SKM-1 (cell line): ENCODE data around the gene KRT73.

Experiments used
- DNase-seq: peaks from one replicate; lab custom pipeline; 2025; ENCODE audit not compliant: unreplicated experiment; lab: John Stamatoyannopoulos, UW

Gene KRT73

GRCh38 chr12:52618216-52618615, at the start of gene KRT73:
Gene KRT73, minus strand, starts transcription at chr12:52618559. Its CDS starts 35 bp downstream, at chr12:52618524.
- DNase-seq, result no peak

- no peak for DNase-seq
These were observed 49.6 kb upstream of the KRT73 start for GRCh38 chr12:52667931-52668330.

GRCh38 chr12:52667509-52667908, 49.1 kb upstream of the KRT73 start:
- DNase-seq, result no peak

GRCh38 chr12:52666471-52666870, 48.1 kb upstream of the KRT73 start:
- no peak for DNase-seq

GRCh38 chr12:52663420-52663819, 45.1 kb upstream of the KRT73 start:
- DNase-seq, result no peak

- DNase-seq, result no peak
These were observed 44.5 kb upstream of the KRT73 start for GRCh38 chr12:52662918-52663229.

GRCh38 chr12:52662093-52662917, 43.9 kb upstream of the KRT73 start:
- DNase-seq, result no peak

GRCh38 chr12:52661668-52662067, 43.3 kb upstream of the KRT73 start:
- DNase-seq, result no peak

- DNase-seq, result no peak
These were observed 42.7 kb upstream of the KRT73 start for GRCh38 chr12:52660934-52661499.

- DNase-seq, result no peak
These were observed 41.6 kb upstream of the KRT73 start for GRCh38 chr12:52659951-52660350.

- no peak for DNase-seq
These were observed 41.0 kb upstream of the KRT73 start for GRCh38 chr12:52659395-52659794.

GRCh38 chr12:52658196-52658595, 39.8 kb upstream of the KRT73 start:
- no peak for DNase-seq

GRCh38 chr12:52657250-52657902, 39.0 kb upstream of the KRT73 start:
- DNase-seq, result no peak

- DNase-seq, result no peak
These were observed 38.3 kb upstream of the KRT73 start for GRCh38 chr12:52656616-52657015.

- no peak for DNase-seq
These were observed 37.4 kb upstream of the KRT73 start for GRCh38 chr12:52655720-52656124.

- DNase-seq, result no peak
These were observed 36.9 kb upstream of the KRT73 start for GRCh38 chr12:52655251-52655650.

- no peak for DNase-seq
These were observed 33.4 kb upstream of the KRT73 start, which contains the start of gene KRT2 for GRCh38 chr12:52651726-52652261. Gene KRT2, minus strand, starts transcription at chr12:52652211. Its CDS starts 69 bp downstream, at chr12:52652142.

GRCh38 chr12:52650520-52651081, 32.2 kb upstream of the KRT73 start:
- no peak for DNase-seq

- DNase-seq, result no peak
These were observed 30.7 kb upstream of the KRT73 start for GRCh38 chr12:52649066-52649465.

- DNase-seq, result no peak
These were observed 29.7 kb upstream of the KRT73 start for GRCh38 chr12:52648012-52648550.

GRCh38 chr12:52647601-52648000, 29.2 kb upstream of the KRT73 start:
- DNase-seq, result no peak
